ENCODE results near the gene SWAP70.
"Not testable (repeated sequence)": the region's sequence is repeated elsewhere in the genome, so short reads cannot be mapped to it uniquely, and the experiment has no call there.

SWAP70 gene

GRCh38 chr11:9663699-9664275 is at the start of gene SWAP70:
Gene SWAP70, plus strand, starts transcription at chr11:9664077. Its CDS starts 103 bp downstream, at chr11:9664180.
- H3K4me3 ChIP-seq (ENCODE audit: low read length) = peak within 1 kb of the TSS; percentile 99

GRCh38 chr11:9615031-9615451 is 48.8 kb upstream of the SWAP70 start:
- no peaks in the 10 kb centered on the region for H3K36me3 ChIP-seq (ENCODE audit: control insufficient read depth, insufficient read depth, low read length, severe bottlenecking)
- peaks cover 45% of the 10 kb centered on the region for H3K4me1 ChIP-seq (ENCODE audit: control insufficient read depth, insufficient read depth, low read length)
- no peaks in the 10 kb centered on the region for H3K9me3 ChIP-seq (ENCODE audit: control insufficient read depth, low read length)
- peak overlapping the region; percentile 80 for H3K4me3 ChIP-seq (ENCODE audit: low read length)
- peak; percentile 38 for DNase-seq (ENCODE audit: low read depth)
- no peaks in the 10 kb centered on the region for H3K27me3 ChIP-seq (replicated peaks; ENCODE audit: control insufficient read depth, insufficient read depth, low read length)
- peak overlapping the region; percentile 96 for H3K9ac ChIP-seq (ENCODE audit: low read length)

More at GRCh38 chr11:9663699-9664275, at the start of gene SWAP70:
- Histone ChIP-seq H3K9ac (ENCODE audit: low read length) (peak within 1 kb of the TSS; percentile 97), H3K9me3 (ENCODE audit: control insufficient read depth, low read length) (peaks cover 10% of the 10 kb centered on the region), H3K27me3 (replicated peaks; ENCODE audit: control insufficient read depth, insufficient read depth, low read length) (no peaks in the 10 kb centered on the region), H3K4me1 (ENCODE audit: control insufficient read depth, insufficient read depth, low read length) (peaks cover 6% of the 10 kb centered on the region), H3K36me3 (ENCODE audit: control insufficient read depth, insufficient read depth, low read length, severe bottlenecking) (no peaks in the 10 kb centered on the region)
- DNase-seq (ENCODE audit: low read depth) = peak; percentile 96

GRCh38 chr11:9616042-9616675 is 47.7 kb upstream of the SWAP70 start:
- Histone ChIP-seq H3K27me3 (replicated peaks; ENCODE audit: control insufficient read depth, insufficient read depth, low read length) (no peaks in the 10 kb centered on the region), H3K4me3 (ENCODE audit: low read length) (no peak overlapping the region), H3K9me3 (ENCODE audit: control insufficient read depth, low read length) (no peaks in the 10 kb centered on the region), H3K9ac (ENCODE audit: low read length) (no peak overlapping the region), H3K4me1 (ENCODE audit: control insufficient read depth, insufficient read depth, low read length) (peaks cover 45% of the 10 kb centered on the region), H3K36me3 (ENCODE audit: control insufficient read depth, insufficient read depth, low read length, severe bottlenecking) (no peaks in the 10 kb centered on the region)
- peak; percentile 46 for DNase-seq (ENCODE audit: low read depth)

GRCh38 chr11:9616858-9617257 is 47.0 kb upstream of the SWAP70 start:
- Histone ChIP-seq H3K9ac (ENCODE audit: low read length) (no peak overlapping the region), H3K9me3 (ENCODE audit: control insufficient read depth, low read length) (no peaks in the 10 kb centered on the region), H3K4me3 (ENCODE audit: low read length) (no peak overlapping the region), H3K4me1 (ENCODE audit: control insufficient read depth, insufficient read depth, low read length) (peaks cover 45% of the 10 kb centered on the region), H3K36me3 (ENCODE audit: control insufficient read depth, insufficient read depth, low read length, severe bottlenecking) (no peaks in the 10 kb centered on the region), H3K27me3 (replicated peaks; ENCODE audit: control insufficient read depth, insufficient read depth, low read length) (no peaks in the 10 kb centered on the region)
- no peak for DNase-seq (ENCODE audit: low read depth)

GRCh38 chr11:9617940-9618339 is 45.9 kb upstream of the SWAP70 start:
- Histone ChIP-seq H3K4me3 (ENCODE audit: low read length) (peak overlapping the region; percentile 36), H3K36me3 (ENCODE audit: control insufficient read depth, insufficient read depth, low read length, severe bottlenecking) (no peaks in the 10 kb centered on the region), H3K27me3 (replicated peaks; ENCODE audit: control insufficient read depth, insufficient read depth, low read length) (no peaks in the 10 kb centered on the region), H3K9ac (ENCODE audit: low read length) (peak overlapping the region; percentile 51), H3K9me3 (ENCODE audit: control insufficient read depth, low read length) (no peaks in the 10 kb centered on the region), H3K4me1 (ENCODE audit: control insufficient read depth, insufficient read depth, low read length) (peaks cover 34% of the 10 kb centered on the region)
- peak; percentile 93 for DNase-seq (ENCODE audit: low read depth)

- Histone ChIP-seq H3K36me3 (ENCODE audit: control insufficient read depth, insufficient read depth, low read length, severe bottlenecking) (no peaks in the 10 kb centered on the region), H3K27me3 (replicated peaks; ENCODE audit: control insufficient read depth, insufficient read depth, low read length) (no peaks in the 10 kb centered on the region), H3K9ac (ENCODE audit: low read length) (no peak overlapping the region), H3K4me1 (ENCODE audit: control insufficient read depth, insufficient read depth, low read length) (peaks cover 26% of the 10 kb centered on the region), H3K9me3 (ENCODE audit: control insufficient read depth, low read length) (no peaks in the 10 kb centered on the region), H3K4me3 (ENCODE audit: low read length) (no peak overlapping the region)
- DNase-seq (ENCODE audit: low read depth) = no peak
Observed at GRCh38 chr11:9619004-9619403, 44.9 kb upstream of the SWAP70 start.

GRCh38 chr11:9619971-9620370 is 43.9 kb upstream of the SWAP70 start:
- Histone ChIP-seq H3K9ac (ENCODE audit: low read length) (no peak overlapping the region), H3K36me3 (ENCODE audit: control insufficient read depth, insufficient read depth, low read length, severe bottlenecking) (no peaks in the 10 kb centered on the region), H3K27me3 (replicated peaks; ENCODE audit: control insufficient read depth, insufficient read depth, low read length) (no peaks in the 10 kb centered on the region), H3K4me3 (ENCODE audit: low read length) (no peak overlapping the region), H3K9me3 (ENCODE audit: control insufficient read depth, low read length) (no peaks in the 10 kb centered on the region), H3K4me1 (ENCODE audit: control insufficient read depth, insufficient read depth, low read length) (peaks cover 20% of the 10 kb centered on the region)
- no peak for DNase-seq (ENCODE audit: low read depth)

- not testable (repeated sequence) for H3K4me3 ChIP-seq (ENCODE audit: low read length); H3K36me3 ChIP-seq (ENCODE audit: control insufficient read depth, insufficient read depth, low read length, severe bottlenecking); H3K9me3 ChIP-seq (ENCODE audit: control insufficient read depth, low read length); H3K9ac ChIP-seq (ENCODE audit: low read length); DNase-seq (ENCODE audit: low read depth); H3K27me3 ChIP-seq (replicated peaks; ENCODE audit: control insufficient read depth, insufficient read depth, low read length)
- peaks cover 18% of the 10 kb centered on the region for H3K4me1 ChIP-seq (ENCODE audit: control insufficient read depth, insufficient read depth, low read length)
Observed at GRCh38 chr11:9622353-9622752, 41.5 kb upstream of the SWAP70 start.

GRCh38 chr11:9623053-9623452 is 40.8 kb upstream of the SWAP70 start:
- not testable (repeated sequence) for H3K9ac ChIP-seq (ENCODE audit: low read length); H3K4me3 ChIP-seq (ENCODE audit: low read length); DNase-seq (ENCODE audit: low read depth); H3K27me3 ChIP-seq (replicated peaks; ENCODE audit: control insufficient read depth, insufficient read depth, low read length); H3K9me3 ChIP-seq (ENCODE audit: control insufficient read depth, low read length); H3K36me3 ChIP-seq (ENCODE audit: control insufficient read depth, insufficient read depth, low read length, severe bottlenecking)
- H3K4me1 ChIP-seq (ENCODE audit: control insufficient read depth, insufficient read depth, low read length) = peaks cover 11% of the 10 kb centered on the region

GRCh38 chr11:9624448-9624847 is 39.4 kb upstream of the SWAP70 start:
- Histone ChIP-seq H3K4me1 (ENCODE audit: control insufficient read depth, insufficient read depth, low read length) (peaks cover 8% of the 10 kb centered on the region), H3K9me3 (ENCODE audit: control insufficient read depth, low read length) (no peaks in the 10 kb centered on the region), H3K4me3 (ENCODE audit: low read length) (no peak overlapping the region), H3K9ac (ENCODE audit: low read length) (no peak overlapping the region), H3K36me3 (ENCODE audit: control insufficient read depth, insufficient read depth, low read length, severe bottlenecking) (no peaks in the 10 kb centered on the region), H3K27me3 (replicated peaks; ENCODE audit: control insufficient read depth, insufficient read depth, low read length) (no peaks in the 10 kb centered on the region)
- DNase-seq (ENCODE audit: low read depth) = no peak

GRCh38 chr11:9625162-9625561 is 38.7 kb upstream of the SWAP70 start:
- H3K4me1 ChIP-seq (ENCODE audit: control insufficient read depth, insufficient read depth, low read length) = peaks cover 8% of the 10 kb centered on the region
- H3K9ac ChIP-seq (ENCODE audit: low read length) = no peak overlapping the region
- H3K36me3 ChIP-seq (ENCODE audit: control insufficient read depth, insufficient read depth, low read length, severe bottlenecking) = no peaks in the 10 kb centered on the region
- no peak for DNase-seq (ENCODE audit: low read depth)
- H3K27me3 ChIP-seq (replicated peaks; ENCODE audit: control insufficient read depth, insufficient read depth, low read length) = no peaks in the 10 kb centered on the region
- H3K4me3 ChIP-seq (ENCODE audit: low read length) = no peak overlapping the region
- no peaks in the 10 kb centered on the region for H3K9me3 ChIP-seq (ENCODE audit: control insufficient read depth, low read length)

Measured in adipocyte (in vitro differentiated cells).